Measurements from ENCODE around the gene TRMT13.

DNA sequence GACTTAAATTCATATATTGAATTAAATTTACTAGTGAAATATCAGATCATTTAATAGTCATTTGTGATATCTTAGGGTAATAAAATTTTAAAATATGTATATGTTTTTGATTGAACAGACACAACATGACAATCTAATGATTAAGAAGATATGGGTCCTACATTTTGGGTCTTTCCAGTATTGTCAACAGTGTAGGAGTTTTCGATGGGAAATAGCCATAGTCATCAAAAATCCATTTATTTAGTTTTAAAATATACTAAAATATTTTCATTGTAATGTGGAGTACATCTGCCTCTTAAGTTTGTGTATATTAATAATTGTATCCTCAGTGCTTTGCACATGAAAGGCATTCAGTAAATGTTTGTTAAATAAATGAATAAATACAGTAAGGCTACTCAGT is 14.0 kb downstream of the TRMT13 start:
- TF ChIP-seq, protein P1, sequence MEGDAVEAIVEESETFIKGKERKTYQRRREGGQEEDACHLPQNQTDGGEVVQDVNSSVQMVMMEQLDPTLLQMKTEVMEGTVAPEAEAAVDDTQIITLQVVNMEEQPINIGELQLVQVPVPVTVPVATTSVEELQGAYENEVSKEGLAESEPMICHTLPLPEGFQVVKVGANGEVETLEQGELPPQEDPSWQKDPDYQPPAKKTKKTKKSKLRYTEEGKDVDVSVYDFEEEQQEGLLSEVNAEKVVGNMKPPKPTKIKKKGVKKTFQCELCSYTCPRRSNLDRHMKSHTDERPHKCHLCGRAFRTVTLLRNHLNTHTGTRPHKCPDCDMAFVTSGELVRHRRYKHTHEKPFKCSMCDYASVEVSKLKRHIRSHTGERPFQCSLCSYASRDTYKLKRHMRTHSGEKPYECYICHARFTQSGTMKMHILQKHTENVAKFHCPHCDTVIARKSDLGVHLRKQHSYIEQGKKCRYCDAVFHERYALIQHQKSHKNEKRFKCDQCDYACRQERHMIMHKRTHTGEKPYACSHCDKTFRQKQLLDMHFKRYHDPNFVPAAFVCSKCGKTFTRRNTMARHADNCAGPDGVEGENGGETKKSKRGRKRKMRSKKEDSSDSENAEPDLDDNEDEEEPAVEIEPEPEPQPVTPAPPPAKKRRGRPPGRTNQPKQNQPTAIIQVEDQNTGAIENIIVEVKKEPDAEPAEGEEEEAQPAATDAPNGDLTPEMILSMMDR (IDR thresholded peaks at IDR 0.05), result no peak
- no peak for TF ChIP-seq POLR2A (IDR thresholded peaks at IDR 0.05)

Measured in body of pancreas (tissue), 4 donors.